ENCODE measurements around the gene KRTAP3-3. TPM values are rescaled to one million over a fixed set of nuclear protein-coding genes. Genes with fewer than 3 reads are reported as not detected.

Gene KRTAP3-3
- total RNA-seq, 5 donors from 2014 or later (not counting 1 experiment from before 2014, with no cell fraction given): not detected

GRCh38 chr17:41015454-41015853 lies 21.5 kb upstream of the KRTAP3-3 start:
- CTCF ChIA-PET: no interaction called here
- H3K27ac Mint-ChIP-seq: no peak overlapping the region
- H3K27ac ChIP-seq (ENCODE audit: low read length): no peak overlapping the region

GRCh38 chr17:41013606-41014005 lies 19.6 kb upstream of the KRTAP3-3 start:
- H3K27me3 ChIP-seq (replicated peaks in 1 of 2; ENCODE audit: control insufficient read depth in 2 of 2, extremely low read depth in 1 of 2, insufficient read depth in 2 of 2, low read length in 1 of 2): peaks cover 0 to 3% of the 10 kb centered on the region in 2 experiments
- no peaks in the 10 kb centered on the region for H3K4me1 ChIP-seq (ENCODE audit: control insufficient read depth in 1 of 2, extremely low read depth in 1 of 2, insufficient read depth in 2 of 2, low read length in 2 of 2)
- WGBS (ENCODE audit: insufficient coverage): 55% methylated on average over 1 of the region's 1 CpG
- H3K36me3 Mint-ChIP-seq: no peaks in the 10 kb centered on the region
- H3K4me1 Mint-ChIP-seq: no peaks in the 10 kb centered on the region
- ATAC-seq (replicated peaks in 1 of 4): no peak
- ChIA-PET CTCF (no interaction called here), POLR2A (interaction anchor here in 1 of 2 donors (0.6 kb wide), 1 partner anchor 89 kb away, joined by 3 read pairs; no protein-coding TSS in a partner anchor)
- no peaks in the 10 kb centered on the region for H3K9me3 ChIP-seq
- no peaks in the 10 kb centered on the region for H3K36me3 ChIP-seq (ENCODE audit: control insufficient read depth in 2 of 2, extremely low read depth in 1 of 2, insufficient read depth in 1 of 2, low read length in 1 of 2)
- no peak overlapping the region for H3K4me3 Mint-ChIP-seq
- no peak overlapping the region for H3K27ac Mint-ChIP-seq
- H3K4me3 ChIP-seq (ENCODE audit: control insufficient read depth in 1 of 2, extremely low read depth in 1 of 2, low read length in 1 of 2): no peak overlapping the region
- no peaks in the 10 kb centered on the region for H3K9me3 Mint-ChIP-seq
- no peak for DNase-seq
- no peak overlapping the region for H3K27ac ChIP-seq (ENCODE audit: low read length)
- peaks cover 3 to 15% of the 10 kb centered on the region in 2 donors for H3K27me3 Mint-ChIP-seq

More at GRCh38 chr17:41015454-41015853, 21.5 kb upstream of the KRTAP3-3 start:
- no peak overlapping the region for H3K4me3 Mint-ChIP-seq
- POLR2A ChIA-PET: no interaction called here
- H3K4me1 ChIP-seq (ENCODE audit: control insufficient read depth in 1 of 2, extremely low read depth in 1 of 2, insufficient read depth in 2 of 2, low read length in 2 of 2): no peaks in the 10 kb centered on the region
- peaks cover 3 to 15% of the 10 kb centered on the region in 2 donors for H3K27me3 Mint-ChIP-seq
- no peaks in the 10 kb centered on the region for H3K9me3 ChIP-seq
- H3K27me3 ChIP-seq (replicated peaks in 1 of 2; ENCODE audit: control insufficient read depth in 2 of 2, extremely low read depth in 1 of 2, insufficient read depth in 2 of 2, low read length in 1 of 2): no peaks in the 10 kb centered on the region
- 66% methylated on average over 4 of the region's 7 CpGs for WGBS (ENCODE audit: insufficient coverage)
- ATAC-seq (replicated peaks in 1 of 4): no peak
- H3K36me3 ChIP-seq (ENCODE audit: control insufficient read depth in 2 of 2, extremely low read depth in 1 of 2, insufficient read depth in 1 of 2, low read length in 1 of 2): no peaks in the 10 kb centered on the region
- no peaks in the 10 kb centered on the region for H3K4me1 Mint-ChIP-seq
- DNase-seq: no peak
- no peaks in the 10 kb centered on the region for H3K36me3 Mint-ChIP-seq
- H3K4me3 ChIP-seq (ENCODE audit: control insufficient read depth in 1 of 2, extremely low read depth in 1 of 2, low read length in 1 of 2): no peak overlapping the region
- no peaks in the 10 kb centered on the region for H3K9me3 Mint-ChIP-seq

GRCh38 chr17:41013181-41013580 lies 19.2 kb upstream of the KRTAP3-3 start:
- no peaks in the 10 kb centered on the region for H3K9me3 Mint-ChIP-seq
- no peak overlapping the region for H3K4me3 ChIP-seq (ENCODE audit: control insufficient read depth in 1 of 2, extremely low read depth in 1 of 2, low read length in 1 of 2)
- H3K27me3 ChIP-seq (replicated peaks in 1 of 2; ENCODE audit: control insufficient read depth in 2 of 2, extremely low read depth in 1 of 2, insufficient read depth in 2 of 2, low read length in 1 of 2): peaks cover 0 to 5% of the 10 kb centered on the region in 2 experiments
- no peaks in the 10 kb centered on the region for H3K4me1 Mint-ChIP-seq
- H3K9me3 ChIP-seq: no peaks in the 10 kb centered on the region
- no peaks in the 10 kb centered on the region for H3K36me3 Mint-ChIP-seq
- no peak overlapping the region for H3K4me3 Mint-ChIP-seq
- peaks cover 3 to 15% of the 10 kb centered on the region in 2 donors for H3K27me3 Mint-ChIP-seq
- CTCF ChIA-PET: no interaction called here
- POLR2A ChIA-PET: interaction anchor here in 1 of 2 donors (0.6 kb wide), 1 partner anchor 89 kb away, joined by 3 read pairs; no protein-coding TSS in a partner anchor
- no peak for ATAC-seq (replicated peaks in 1 of 4)
- H3K27ac ChIP-seq (ENCODE audit: low read length): no peak overlapping the region
- no peaks in the 10 kb centered on the region for H3K4me1 ChIP-seq (ENCODE audit: control insufficient read depth in 1 of 2, extremely low read depth in 1 of 2, insufficient read depth in 2 of 2, low read length in 2 of 2)
- 60% methylated on average over 1 of the region's 3 CpGs for WGBS (ENCODE audit: insufficient coverage)
- no peak overlapping the region for H3K27ac Mint-ChIP-seq
- no peaks in the 10 kb centered on the region for H3K36me3 ChIP-seq (ENCODE audit: control insufficient read depth in 2 of 2, extremely low read depth in 1 of 2, insufficient read depth in 1 of 2, low read length in 1 of 2)
- DNase-seq: no peak

- Histone ChIP-seq H3K36me3 (ENCODE audit: control insufficient read depth in 2 of 2, extremely low read depth in 1 of 2, insufficient read depth in 1 of 2, low read length in 1 of 2) (no peaks in the 10 kb centered on the region), H3K4me3 (ENCODE audit: control insufficient read depth in 1 of 2, extremely low read depth in 1 of 2, low read length in 1 of 2) (no peak overlapping the region), H3K27ac (ENCODE audit: low read length) (no peak overlapping the region), H3K9me3 (no peaks in the 10 kb centered on the region), H3K27me3 (replicated peaks in 1 of 2; ENCODE audit: control insufficient read depth in 2 of 2, extremely low read depth in 1 of 2, insufficient read depth in 2 of 2, low read length in 1 of 2) (peaks cover 0 to 5% of the 10 kb centered on the region in 2 experiments), H3K4me1 (ENCODE audit: control insufficient read depth in 1 of 2, extremely low read depth in 1 of 2, insufficient read depth in 2 of 2, low read length in 2 of 2) (no peaks in the 10 kb centered on the region)
- H3K4me1 Mint-ChIP-seq: no peaks in the 10 kb centered on the region
- peaks cover under 1 to 13% of the 10 kb centered on the region in 2 donors for H3K27me3 Mint-ChIP-seq
- ChIA-PET CTCF (no interaction called here), POLR2A (no interaction called here)
- no peaks in the 10 kb centered on the region for H3K9me3 Mint-ChIP-seq
- no peak overlapping the region for H3K4me3 Mint-ChIP-seq
- ATAC-seq (replicated peaks in 1 of 4) (no peak), DNase-seq (no peak)
- H3K27ac Mint-ChIP-seq: no peak overlapping the region
- no peaks in the 10 kb centered on the region for H3K36me3 Mint-ChIP-seq
- 70% methylated on average over 6 of the region's 6 CpGs for WGBS (ENCODE audit: insufficient coverage)
Measured at GRCh38 chr17:41012326-41013120, 18.6 kb upstream of the KRTAP3-3 start.

GRCh38 chr17:41010441-41010840 lies 16.5 kb upstream of the KRTAP3-3 start:
- CTCF ChIA-PET: no interaction called here
- POLR2A ChIA-PET: no interaction called here

GRCh38 chr17:41009936-41010335 lies 16.0 kb upstream of the KRTAP3-3 start:
- Histone ChIP-seq H3K27me3 (replicated peaks in 1 of 2; ENCODE audit: control insufficient read depth in 2 of 2, extremely low read depth in 1 of 2, insufficient read depth in 2 of 2, low read length in 1 of 2) (peaks cover 0 to 5% of the 10 kb centered on the region in 2 experiments), H3K9me3 (no peaks in the 10 kb centered on the region), H3K4me1 (ENCODE audit: control insufficient read depth in 1 of 2, extremely low read depth in 1 of 2, insufficient read depth in 2 of 2, low read length in 2 of 2) (no peaks in the 10 kb centered on the region), H3K4me3 (ENCODE audit: control insufficient read depth in 1 of 2, extremely low read depth in 1 of 2, low read length in 1 of 2) (no peak overlapping the region), H3K27ac (ENCODE audit: low read length) (no peak overlapping the region), H3K36me3 (ENCODE audit: control insufficient read depth in 2 of 2, extremely low read depth in 1 of 2, insufficient read depth in 1 of 2, low read length in 1 of 2) (no peaks in the 10 kb centered on the region)
- ChIA-PET CTCF (no interaction called here), POLR2A (no interaction called here)
- ATAC-seq (replicated peaks in 1 of 4) (no peak), DNase-seq (no peak)
- Mint-ChIP-seq H3K4me1 (no peaks in the 10 kb centered on the region), H3K36me3 (no peaks in the 10 kb centered on the region), H3K27ac (no peak overlapping the region), H3K9me3 (no peaks in the 10 kb centered on the region), H3K4me3 (no peak overlapping the region), H3K27me3 (no peaks in the 10 kb centered on the region)
- no CpG with 5 or more reads among the region's 1 CpG for WGBS (ENCODE audit: insufficient coverage)

More at GRCh38 chr17:41010441-41010840, 16.5 kb upstream of the KRTAP3-3 start:
- Histone ChIP-seq H3K4me3 (ENCODE audit: control insufficient read depth in 1 of 2, extremely low read depth in 1 of 2, low read length in 1 of 2) (no peak overlapping the region), H3K27me3 (replicated peaks in 1 of 2; ENCODE audit: control insufficient read depth in 2 of 2, extremely low read depth in 1 of 2, insufficient read depth in 2 of 2, low read length in 1 of 2) (peaks cover 0 to 5% of the 10 kb centered on the region in 2 experiments), H3K27ac (ENCODE audit: low read length) (no peak overlapping the region), H3K4me1 (ENCODE audit: control insufficient read depth in 1 of 2, extremely low read depth in 1 of 2, insufficient read depth in 2 of 2, low read length in 2 of 2) (no peaks in the 10 kb centered on the region), H3K9me3 (no peaks in the 10 kb centered on the region), H3K36me3 (ENCODE audit: control insufficient read depth in 2 of 2, extremely low read depth in 1 of 2, insufficient read depth in 1 of 2, low read length in 1 of 2) (no peaks in the 10 kb centered on the region)
- no peaks in the 10 kb centered on the region for H3K4me1 Mint-ChIP-seq
- H3K27me3 Mint-ChIP-seq: peaks cover 0 to 2% of the 10 kb centered on the region in 2 donors
- no peak overlapping the region for H3K27ac Mint-ChIP-seq
- no peaks in the 10 kb centered on the region for H3K36me3 Mint-ChIP-seq
- ATAC-seq (replicated peaks in 1 of 4): no peak
- no peak overlapping the region for H3K4me3 Mint-ChIP-seq
- no peaks in the 10 kb centered on the region for H3K9me3 Mint-ChIP-seq
- DNase-seq: no peak

Data from T-cell (primary cell).